HepG2 (cell line): ENCODE measurements around the gene RPL27A. TPM values are rescaled to one million over a fixed set of nuclear protein-coding genes. Genes with fewer than 3 reads are reported as not detected.

ENCODE experiments used
- ATAC-seq: fragments of 200-7000 bp; cut with Tn5 transposase; 3 replicates; pipeline ENCODE4 v1.9.1; 2020; ENCODE audit warnings: mild to moderate bottlenecking, moderate library complexity
- BruUV-seq: library from RNA; stranded (reverse); fragments of 400-500 nt; replicated peaks from 2 replicates; lab custom pipeline; 2021; lab: Mats Ljungman, UMichigan
- CTCF ChIA-PET: fragments of 300-600 bp; formaldehyde crosslinking; extraction: SDS; loops from one replicate; lab custom pipeline; 2021; ENCODE audit warnings: low total read pairs, inconsistent platforms, low intra/inter-chr PET ratio; lab: Yijun Ruan, JAX
- POLR2A ChIA-PET: fragments of 350-600 bp; sonication (Branson Sonifier 250); formaldehyde crosslinking; loops from one replicate; lab custom pipeline; 2020; ENCODE audit warnings: antibody characterized with exemption, inconsistent platforms; lab: Yijun Ruan, JAX
- DNase-seq: peaks from one replicate; pipeline ENCODE4 v3.0.0-alpha.2; 2015; ENCODE audit warnings: low spot score
- FAIRE-seq: peaks from 3 replicates; lab custom pipeline; 2011; peaks lifted over from hg19 to GRCh38; lab: Jason Lieb, UNC
- H2AFZ ChIP-seq: one replicate; pipeline ENCODE4 v1.6.1; 2011; ENCODE audit warnings: low read length, inconsistent platforms
- H3K27ac ChIP-seq: fragments of 300-600 bp; 3 replicates; pipeline ENCODE4 v1.8.0; 2011; ENCODE audit warnings: mixed run types, mild to moderate bottlenecking, mixed read lengths, low read length, inconsistent platforms; ENCODE audit not compliant: insufficient read depth; ENCODE audit errors: extremely low read length
- H3K27me3 ChIP-seq, 2 experiments: fragments of 200-600 bp in 1 of 2; 2 replicates in 1 of 2; 3 replicates in 1 of 2; pipeline versions ENCODE4 v1.6.0 to v1.8.0; 2011; ENCODE audit warnings: low read length in 2 of 2, mild to moderate bottlenecking in 2 of 2, moderate library complexity in 2 of 2, inconsistent platforms in 1 of 2; ENCODE audit not compliant: insufficient read depth in 2 of 2, control insufficient read depth in 1 of 2
- H3K36me3 ChIP-seq, 2 experiments: fragments of 200-600 bp in 1 of 2; replicated peaks in 1 of 2; 2 replicates in 1 of 2; 3 replicates in 1 of 2; pipeline versions ENCODE4 v1.5.1 to v1.8.0; 2011; ENCODE audit warnings: low read length in 2 of 2, inconsistent platforms in 1 of 2; ENCODE audit not compliant: insufficient read depth in 2 of 2, control insufficient read depth in 1 of 2
- H3K4me1 ChIP-seq: 2 replicates; pipeline ENCODE4 v1.5.1; 2012; ENCODE audit warnings: low read length, inconsistent platforms; ENCODE audit not compliant: insufficient read depth
- H3K4me2 ChIP-seq: 2 replicates; pipeline ENCODE4 v1.6.0; 2011; ENCODE audit warnings: low read depth, low read length, inconsistent platforms
- H3K4me3 ChIP-seq, 3 experiments: fragments of 200-600 bp in 1 of 3; sonication (generic), shearing (Covaris generic) in 1 of 3; replicated peaks in 1 of 3; 2 replicates each; pipeline ENCODE4 v1.5.1; 2011 to 2016; ENCODE audit warnings: low read length in 3 of 3, inconsistent platforms in 2 of 3, low read depth in 2 of 3, mild to moderate bottlenecking in 2 of 3, control low read depth in 1 of 3, mixed read lengths in 1 of 3; ENCODE audit not compliant: insufficient read depth in 1 of 3
- H3K79me2 ChIP-seq: one replicate; pipeline ENCODE4 v1.6.1; 2011; ENCODE audit warnings: low read length, inconsistent platforms; ENCODE audit not compliant: insufficient read depth
- H3K9ac ChIP-seq: 2 replicates; pipeline ENCODE4 v1.6.0; 2011; ENCODE audit warnings: mild to moderate bottlenecking, low read depth, low read length, inconsistent platforms; ENCODE audit not compliant: insufficient read depth
- H3K9me3 ChIP-seq: 2 replicates; pipeline ENCODE4 v1.5.1; 2012; ENCODE audit warnings: mild to moderate bottlenecking, low read length
- H4K20me1 ChIP-seq: 2 replicates; pipeline ENCODE4 v1.6.0; 2011; ENCODE audit warnings: inconsistent platforms, mild to moderate bottlenecking, low read length, moderate library complexity; ENCODE audit not compliant: insufficient read depth
- FOXA3 ChIP-seq: IDR thresholded peaks from 2 replicates; pipeline ENCODE4 v1.6.1; 2016; ENCODE audit warnings: missing genetic modification reagents, missing compliant biosample characterization
- HOXA9 ChIP-seq: sonication (generic); formaldehyde crosslinking; IDR thresholded peaks from 2 replicates; pipeline ENCODE4 v1.8.1; 2022; ENCODE audit warnings: missing genetic modification reagents, mild to moderate bottlenecking, moderate library complexity, borderline replicate concordance
- NR2F6 ChIP-seq, 2 experiments: IDR thresholded peaks; 2 replicates each; pipeline ENCODE4 v1.6.1; 2016; ENCODE audit warnings: antibody characterized with exemption in 1 of 2, mild to moderate bottlenecking in 1 of 2
- RAD51 ChIP-seq: fragments of 450-650 bp; IDR thresholded peaks from 2 replicates; pipeline ENCODE4 v1.6.1; 2016; ENCODE audit warnings: borderline replicate concordance
- SSRP1 ChIP-seq: IDR thresholded peaks from 2 replicates; pipeline ENCODE4 v1.6.1; 2016; ENCODE audit warnings: control low read depth
- WGBS: methylation state at CpG from one replicate; pipeline ENCODE4 v1.1.6; 2017; ENCODE audit warnings: low lambda C conversion rate; 5-methylcytosine and 5-hydroxymethylcytosine counted together
- in situ Hi-C: cut with HindIII; loops from 2 replicates; pipeline ENCODE4 v1.10.0; 2017; ENCODE audit warnings: low pct_unique_long_range_greater_than_20kb; ENCODE audit not compliant: extremely low pct_ligation_motif_present
- intact Hi-C: fragments of 100-400 bp; cut with micrococcal nuclease; formaldehyde crosslinking; loops from one replicate; pipeline ENCODE4 v1.10.0; 2022; ENCODE audit not compliant: unreplicated experiment
- polyA plus RNA-seq, 8 experiments: library from polyadenylated mRNA; depleted of rRNA in 3 of 8; stranded (reverse) in 7 of 8; unstranded in 1 of 8; fragments of >200 nt; fragmentation: Illumina TruSeq in 4 of 8; extraction: Trizol in 4 of 8; gene quantifications; 2 replicates each; pipeline versions ENCODE4 v1.2.1 to v1.2.3, GENCODE V29; 2011 to 2016; ENCODE audit warnings: low read depth in 4 of 8, missing spikeins in 1 of 8, mixed read lengths in 1 of 8; ENCODE audit not compliant: insufficient read depth in 1 of 8
- total RNA-seq, 5 experiments: library from RNA; depleted of rRNA; stranded (reverse); fragments of >200 nt; fragmentation: Illumina TruSeq; extraction: Trizol; gene quantifications; 2 replicates each; pipeline ENCODE4 v1.2.3, GENCODE V29; 2016; ENCODE audit warnings: low read depth in 1 of 5
- TF ChIP-seq, protein P1 (sequence below): sonication (generic); formaldehyde crosslinking; IDR thresholded peaks from 2 replicates; pipeline ENCODE4 v1.4.0; 2020; ENCODE audit warnings: missing genetic modification reagents, borderline replicate concordance
- TF ChIP-seq, protein P2 (sequence below): IDR thresholded peaks from 2 replicates; pipeline ENCODE4 v1.6.1; 2016; ENCODE audit warnings: mild to moderate bottlenecking, missing biosample characterization, missing genetic modification reagents
- TF ChIP-seq, protein P3 (sequence below): sonication (generic); formaldehyde crosslinking; IDR thresholded peaks from 2 replicates; pipeline ENCODE4 v1.9.0; 2021; ENCODE audit warnings: mild to moderate bottlenecking, missing genetic modification reagents
- TF ChIP-seq, protein P4 (sequence below): sonication (generic); formaldehyde crosslinking; IDR thresholded peaks from 2 replicates; pipeline ENCODE4 v1.5.0; 2020; ENCODE audit warnings: missing genetic modification reagents
- TF ChIP-seq, protein P5 (sequence below): fragments of 450-650 bp; IDR thresholded peaks from 2 replicates; pipeline ENCODE4 v1.6.1; 2016

Gene RPL27A
- total and polyA plus RNA-seq, 2 of the 13 experiments (the other 11 are each of a cell fraction or from before 2014, with no cell fraction given): 1,531 to 2,153 TPM

DNA sequence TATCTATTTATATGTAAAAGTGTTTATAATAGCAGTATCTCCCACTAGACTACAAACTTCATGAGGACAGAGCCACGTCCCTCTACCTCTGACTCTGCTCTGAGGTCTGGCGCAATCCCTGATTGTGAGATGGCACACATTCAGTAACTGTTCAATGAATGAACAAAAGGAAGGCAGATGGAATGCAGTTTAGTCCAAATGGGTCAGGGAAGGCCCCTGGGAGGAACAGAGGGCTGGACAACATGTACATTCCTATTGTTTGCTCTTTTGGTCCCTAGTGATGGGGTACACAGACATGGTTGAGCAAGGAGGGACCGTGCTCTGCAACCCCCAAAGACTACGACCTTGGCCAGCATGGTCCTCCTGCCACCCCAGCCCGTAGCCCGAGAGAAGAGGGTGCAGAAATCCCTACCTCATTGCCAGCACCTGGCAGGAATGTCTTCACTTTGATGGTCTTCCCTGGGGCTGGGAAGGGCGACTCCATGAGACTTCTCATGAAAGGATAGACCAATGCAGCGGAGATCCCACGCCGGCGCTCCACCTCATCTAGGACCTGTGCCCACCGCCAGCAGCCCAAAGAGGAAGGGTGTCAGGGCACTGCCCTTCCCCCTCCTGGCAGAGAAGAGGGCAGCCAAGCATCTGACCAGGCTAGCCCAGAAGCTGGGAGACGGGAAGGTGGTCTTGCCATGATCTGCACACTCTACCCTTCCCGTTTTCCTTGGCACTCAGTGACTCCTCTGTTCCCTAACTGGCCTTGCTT, 24.3 kb downstream of the RPL27A start:
- H4K20me1 ChIP-seq: no peaks in the 10 kb centered on the region
- over 99% methylated on average over 11 of the region's 14 CpGs for WGBS
- H3K4me2 ChIP-seq: no peak overlapping the region
- no peak overlapping the region for H3K27ac ChIP-seq
- H2AFZ ChIP-seq: no peak overlapping the region
- intact Hi-C loops (no loop called here), in situ Hi-C loops (no loop called here)
- H3K36me3 ChIP-seq: peaks cover 6 to 23% of the 10 kb centered on the region in 2 experiments; a peak in 3 of 5 replicates
- FAIRE-seq (no peak), ATAC-seq (no peak), DNase-seq (no peak)
- no TSS peak for BruUV-seq
- ChIA-PET CTCF (no interaction called here), POLR2A (no interaction called here)
- no peak overlapping the region for H3K9ac ChIP-seq
- H3K9me3 ChIP-seq: no peaks in the 10 kb centered on the region
- H3K4me1 ChIP-seq: no peaks in the 10 kb centered on the region
- H3K79me2 ChIP-seq: no peaks in the 10 kb centered on the region
- H3K27me3 ChIP-seq: no peaks in the 10 kb centered on the region
- H3K4me3 ChIP-seq: no peak overlapping the region
- TF ChIP-seq RAD51 (no peak), FOXA3 (no peak), HOXA9 (CRISPR knock-in tag) (no peak), SSRP1 (no peak), NR2F6 (IDR thresholded peaks at IDR 0.05) (no peak), NR2F6 (CRISPR knock-in tag; IDR thresholded peaks at IDR 0.05) (no peak)
- TF ChIP-seq, protein P1, sequence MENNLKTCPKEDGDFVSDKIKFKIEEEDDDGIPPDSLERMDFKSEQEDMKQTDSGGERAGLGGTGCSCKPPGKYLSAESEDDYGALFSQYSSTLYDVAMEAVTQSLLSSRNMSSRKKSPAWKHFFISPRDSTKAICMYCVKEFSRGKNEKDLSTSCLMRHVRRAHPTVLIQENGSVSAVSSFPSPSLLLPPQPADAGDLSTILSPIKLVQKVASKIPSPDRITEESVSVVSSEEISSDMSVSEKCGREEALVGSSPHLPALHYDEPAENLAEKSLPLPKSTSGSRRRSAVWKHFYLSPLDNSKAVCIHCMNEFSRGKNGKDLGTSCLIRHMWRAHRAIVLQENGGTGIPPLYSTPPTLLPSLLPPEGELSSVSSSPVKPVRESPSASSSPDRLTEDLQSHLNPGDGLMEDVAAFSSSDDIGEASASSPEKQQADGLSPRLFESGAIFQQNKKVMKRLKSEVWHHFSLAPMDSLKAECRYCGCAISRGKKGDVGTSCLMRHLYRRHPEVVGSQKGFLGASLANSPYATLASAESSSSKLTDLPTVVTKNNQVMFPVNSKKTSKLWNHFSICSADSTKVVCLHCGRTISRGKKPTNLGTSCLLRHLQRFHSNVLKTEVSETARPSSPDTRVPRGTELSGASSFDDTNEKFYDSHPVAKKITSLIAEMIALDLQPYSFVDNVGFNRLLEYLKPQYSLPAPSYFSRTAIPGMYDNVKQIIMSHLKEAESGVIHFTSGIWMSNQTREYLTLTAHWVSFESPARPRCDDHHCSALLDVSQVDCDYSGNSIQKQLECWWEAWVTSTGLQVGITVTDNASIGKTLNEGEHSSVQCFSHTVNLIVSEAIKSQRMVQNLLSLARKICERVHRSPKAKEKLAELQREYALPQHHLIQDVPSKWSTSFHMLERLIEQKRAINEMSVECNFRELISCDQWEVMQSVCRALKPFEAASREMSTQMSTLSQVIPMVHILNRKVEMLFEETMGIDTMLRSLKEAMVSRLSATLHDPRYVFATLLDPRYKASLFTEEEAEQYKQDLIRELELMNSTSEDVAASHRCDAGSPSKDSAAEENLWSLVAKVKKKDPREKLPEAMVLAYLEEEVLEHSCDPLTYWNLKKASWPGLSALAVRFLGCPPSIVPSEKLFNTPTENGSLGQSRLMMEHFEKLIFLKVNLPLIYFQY (CRISPR knock-in tag): no peak
- TF ChIP-seq, protein P2, sequence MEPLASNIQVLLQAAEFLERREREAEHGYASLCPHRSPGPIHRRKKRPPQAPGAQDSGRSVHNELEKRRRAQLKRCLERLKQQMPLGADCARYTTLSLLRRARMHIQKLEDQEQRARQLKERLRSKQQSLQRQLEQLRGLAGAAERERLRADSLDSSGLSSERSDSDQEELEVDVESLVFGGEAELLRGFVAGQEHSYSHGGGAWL (CRISPR knock-in tag): no peak
- TF ChIP-seq, protein P3, sequence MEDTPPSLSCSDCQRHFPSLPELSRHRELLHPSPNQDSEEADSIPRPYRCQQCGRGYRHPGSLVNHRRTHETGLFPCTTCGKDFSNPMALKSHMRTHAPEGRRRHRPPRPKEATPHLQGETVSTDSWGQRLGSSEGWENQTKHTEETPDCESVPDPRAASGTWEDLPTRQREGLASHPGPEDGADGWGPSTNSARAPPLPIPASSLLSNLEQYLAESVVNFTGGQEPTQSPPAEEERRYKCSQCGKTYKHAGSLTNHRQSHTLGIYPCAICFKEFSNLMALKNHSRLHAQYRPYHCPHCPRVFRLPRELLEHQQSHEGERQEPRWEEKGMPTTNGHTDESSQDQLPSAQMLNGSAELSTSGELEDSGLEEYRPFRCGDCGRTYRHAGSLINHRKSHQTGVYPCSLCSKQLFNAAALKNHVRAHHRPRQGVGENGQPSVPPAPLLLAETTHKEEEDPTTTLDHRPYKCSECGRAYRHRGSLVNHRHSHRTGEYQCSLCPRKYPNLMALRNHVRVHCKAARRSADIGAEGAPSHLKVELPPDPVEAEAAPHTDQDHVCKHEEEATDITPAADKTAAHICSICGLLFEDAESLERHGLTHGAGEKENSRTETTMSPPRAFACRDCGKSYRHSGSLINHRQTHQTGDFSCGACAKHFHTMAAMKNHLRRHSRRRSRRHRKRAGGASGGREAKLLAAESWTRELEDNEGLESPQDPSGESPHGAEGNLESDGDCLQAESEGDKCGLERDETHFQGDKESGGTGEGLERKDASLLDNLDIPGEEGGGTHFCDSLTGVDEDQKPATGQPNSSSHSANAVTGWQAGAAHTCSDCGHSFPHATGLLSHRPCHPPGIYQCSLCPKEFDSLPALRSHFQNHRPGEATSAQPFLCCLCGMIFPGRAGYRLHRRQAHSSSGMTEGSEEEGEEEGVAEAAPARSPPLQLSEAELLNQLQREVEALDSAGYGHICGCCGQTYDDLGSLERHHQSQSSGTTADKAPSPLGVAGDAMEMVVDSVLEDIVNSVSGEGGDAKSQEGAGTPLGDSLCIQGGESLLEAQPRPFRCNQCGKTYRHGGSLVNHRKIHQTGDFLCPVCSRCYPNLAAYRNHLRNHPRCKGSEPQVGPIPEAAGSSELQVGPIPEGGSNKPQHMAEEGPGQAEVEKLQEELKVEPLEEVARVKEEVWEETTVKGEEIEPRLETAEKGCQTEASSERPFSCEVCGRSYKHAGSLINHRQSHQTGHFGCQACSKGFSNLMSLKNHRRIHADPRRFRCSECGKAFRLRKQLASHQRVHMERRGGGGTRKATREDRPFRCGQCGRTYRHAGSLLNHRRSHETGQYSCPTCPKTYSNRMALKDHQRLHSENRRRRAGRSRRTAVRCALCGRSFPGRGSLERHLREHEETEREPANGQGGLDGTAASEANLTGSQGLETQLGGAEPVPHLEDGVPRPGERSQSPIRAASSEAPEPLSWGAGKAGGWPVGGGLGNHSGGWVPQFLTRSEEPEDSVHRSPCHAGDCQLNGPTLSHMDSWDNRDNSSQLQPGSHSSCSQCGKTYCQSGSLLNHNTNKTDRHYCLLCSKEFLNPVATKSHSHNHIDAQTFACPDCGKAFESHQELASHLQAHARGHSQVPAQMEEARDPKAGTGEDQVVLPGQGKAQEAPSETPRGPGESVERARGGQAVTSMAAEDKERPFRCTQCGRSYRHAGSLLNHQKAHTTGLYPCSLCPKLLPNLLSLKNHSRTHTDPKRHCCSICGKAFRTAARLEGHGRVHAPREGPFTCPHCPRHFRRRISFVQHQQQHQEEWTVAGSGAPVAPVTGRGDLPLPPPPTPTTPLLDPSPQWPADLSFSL: no peak
- TF ChIP-seq, protein P4, sequence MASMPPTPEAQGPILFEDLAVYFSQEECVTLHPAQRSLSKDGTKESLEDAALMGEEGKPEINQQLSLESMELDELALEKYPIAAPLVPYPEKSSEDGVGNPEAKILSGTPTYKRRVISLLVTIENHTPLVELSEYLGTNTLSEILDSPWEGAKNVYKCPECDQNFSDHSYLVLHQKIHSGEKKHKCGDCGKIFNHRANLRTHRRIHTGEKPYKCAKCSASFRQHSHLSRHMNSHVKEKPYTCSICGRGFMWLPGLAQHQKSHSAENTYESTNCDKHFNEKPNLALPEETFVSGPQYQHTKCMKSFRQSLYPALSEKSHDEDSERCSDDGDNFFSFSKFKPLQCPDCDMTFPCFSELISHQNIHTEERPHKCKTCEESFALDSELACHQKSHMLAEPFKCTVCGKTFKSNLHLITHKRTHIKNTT (CRISPR knock-in tag): no peak
- TF ChIP-seq, protein P5, sequence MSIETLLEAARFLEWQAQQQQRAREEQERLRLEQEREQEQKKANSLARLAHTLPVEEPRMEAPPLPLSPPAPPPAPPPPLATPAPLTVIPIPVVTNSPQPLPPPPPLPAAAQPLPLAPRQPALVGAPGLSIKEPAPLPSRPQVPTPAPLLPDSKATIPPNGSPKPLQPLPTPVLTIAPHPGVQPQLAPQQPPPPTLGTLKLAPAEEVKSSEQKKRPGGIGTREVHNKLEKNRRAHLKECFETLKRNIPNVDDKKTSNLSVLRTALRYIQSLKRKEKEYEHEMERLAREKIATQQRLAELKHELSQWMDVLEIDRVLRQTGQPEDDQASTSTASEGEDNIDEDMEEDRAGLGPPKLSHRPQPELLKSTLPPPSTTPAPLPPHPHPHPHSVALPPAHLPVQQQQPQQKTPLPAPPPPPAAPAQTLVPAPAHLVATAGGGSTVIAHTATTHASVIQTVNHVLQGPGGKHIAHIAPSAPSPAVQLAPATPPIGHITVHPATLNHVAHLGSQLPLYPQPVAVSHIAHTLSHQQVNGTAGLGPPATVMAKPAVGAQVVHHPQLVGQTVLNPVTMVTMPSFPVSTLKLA: no peak
